MM.1S (cell line): ENCODE data around the gene ACBD6.

Experiments
- DNase-seq: peaks from one replicate; pipeline ENCODE4 v3.0.0-alpha.2; 2015
- H2AFZ ChIP-seq: fragments of 300-600 bp; sonication (generic); 2 replicates; pipeline ENCODE4 v1.6.0; 2016; ENCODE audit warnings: antibody characterized with exemption, low read length
- H3F3A ChIP-seq: fragments of 300-600 bp; sonication (generic); 2 replicates; pipeline ENCODE4 v1.6.1; 2016; ENCODE audit warnings: mild to moderate bottlenecking, antibody characterized with exemption, low read length, moderate library complexity, mixed read lengths; ENCODE audit not compliant: insufficient read depth
- H3K27ac ChIP-seq: fragments of 300-600 bp; sonication (generic); 2 replicates; pipeline ENCODE4 v1.5.1; 2016; ENCODE audit warnings: mild to moderate bottlenecking, low read length
- H3K27me3 ChIP-seq: fragments of 300-600 bp; sonication (generic); replicated peaks from 2 replicates; pipeline ENCODE4 v1.6.0; 2016; ENCODE audit warnings: low read length; ENCODE audit not compliant: insufficient read depth
- H3K36me3 ChIP-seq: fragments of 300-600 bp; sonication (generic); replicated peaks from 2 replicates; pipeline ENCODE4 v1.6.1; 2016; ENCODE audit warnings: mild to moderate bottlenecking, low read length, mixed read lengths; ENCODE audit not compliant: insufficient read depth
- H3K4me1 ChIP-seq: fragments of 300-600 bp; sonication (generic); 2 replicates; pipeline ENCODE4 v1.6.1; 2016; ENCODE audit warnings: low read length, mixed read lengths
- H3K4me2 ChIP-seq: fragments of 300-600 bp; sonication (generic); 2 replicates; pipeline ENCODE4 v1.6.0; 2016; ENCODE audit warnings: low read depth, low read length
- H3K4me3 ChIP-seq: fragments of 300-600 bp; sonication (generic); 2 replicates; pipeline ENCODE4 v1.5.1; 2016; ENCODE audit warnings: low read length, mixed read lengths
- H3K79me2 ChIP-seq: fragments of 300-600 bp; sonication (generic); 2 replicates; pipeline ENCODE4 v1.6.1; 2016; ENCODE audit warnings: mixed run types, low read length, mixed read lengths
- H3K9ac ChIP-seq: fragments of 300-600 bp; sonication (generic); 2 replicates; pipeline ENCODE4 v1.6.1; 2016; ENCODE audit warnings: low read length, mixed read lengths
- H3K9me2 ChIP-seq: fragments of 300-600 bp; sonication (generic); replicated peaks from 2 replicates; pipeline ENCODE4 v1.6.1; 2016; ENCODE audit warnings: mild to moderate bottlenecking, low read length, mixed read lengths; ENCODE audit not compliant: insufficient read depth
- H3K9me3 ChIP-seq: fragments of 300-600 bp; sonication (generic); replicated peaks from 2 replicates; pipeline ENCODE4 v1.6.1; 2016; ENCODE audit warnings: mild to moderate bottlenecking, low read length, mixed read lengths; ENCODE audit not compliant: insufficient read depth
- H4K20me1 ChIP-seq: fragments of 300-600 bp; sonication (generic); 2 replicates; pipeline ENCODE4 v1.6.1; 2016; ENCODE audit warnings: mild to moderate bottlenecking, low read length, moderate library complexity, mixed read lengths; ENCODE audit not compliant: insufficient read depth
- CTCF ChIP-seq: fragments of 300-600 bp; sonication (generic); IDR thresholded peaks from 2 replicates; pipeline ENCODE4 v1.5.1; 2016; ENCODE audit warnings: antibody characterized with exemption, low read length, mixed read lengths
- EZH2 ChIP-seq: fragments of 300-600 bp; sonication (generic); optimal IDR thresholded peaks from 2 replicates; pipeline ENCODE3; 2017; ENCODE audit warnings: low read depth, mild to moderate bottlenecking, antibody characterized with exemption, low read length, mixed read lengths
- EZH2phosphoT487 ChIP-seq: fragments of 300-600 bp; sonication (generic); IDR thresholded peaks from 2 replicates; pipeline ENCODE4 v1.6.1; 2018; ENCODE audit warnings: antibody characterized with exemption, low read length

Gene ACBD6

GRCh38 chr1:180542838-180543145 lies 40.4 kb upstream of the ACBD6 start:
- no peaks in the 10 kb centered on the region for H3K36me3 ChIP-seq
- H3K4me3 ChIP-seq = no peak overlapping the region
- no peaks in the 10 kb centered on the region for H3F3A ChIP-seq
- H3K9me2 ChIP-seq = no peaks in the 10 kb centered on the region
- no peak overlapping the region for H3K4me2 ChIP-seq
- no peak overlapping the region for H2AFZ ChIP-seq
- no peak overlapping the region for H3K9ac ChIP-seq
- no peaks in the 10 kb centered on the region for H3K4me1 ChIP-seq
- H3K27me3 ChIP-seq = no peaks in the 10 kb centered on the region
- H3K27ac ChIP-seq = no peak overlapping the region
- no peaks in the 10 kb centered on the region for H3K79me2 ChIP-seq
- DNase-seq = no peak
- no peaks in the 10 kb centered on the region for H4K20me1 ChIP-seq
- TF ChIP-seq EZH2phosphoT487 (no peak), CTCF (no peak), EZH2 (no peak)
- no peaks in the 10 kb centered on the region for H3K9me3 ChIP-seq

- DNase-seq = no peak
- H3K9me3 ChIP-seq = no peaks in the 10 kb centered on the region
- H2AFZ ChIP-seq = no peak overlapping the region
- H3K27me3 ChIP-seq = no peaks in the 10 kb centered on the region
- H4K20me1 ChIP-seq = no peaks in the 10 kb centered on the region
- H3K27ac ChIP-seq = no peak overlapping the region
- H3K9ac ChIP-seq = no peak overlapping the region
- H3K4me1 ChIP-seq = no peaks in the 10 kb centered on the region
- no peaks in the 10 kb centered on the region for H3K9me2 ChIP-seq
- no peak overlapping the region for H3K4me2 ChIP-seq
- no peak for TF ChIP-seq EZH2
- TF ChIP-seq CTCF = no peak
- no peak for TF ChIP-seq EZH2phosphoT487
- H3K36me3 ChIP-seq = no peaks in the 10 kb centered on the region
- H3K4me3 ChIP-seq = no peak overlapping the region
- no peaks in the 10 kb centered on the region for H3F3A ChIP-seq
- no peaks in the 10 kb centered on the region for H3K79me2 ChIP-seq
Observed at GRCh38 chr1:180542113-180542837, 39.9 kb upstream of the ACBD6 start.

GRCh38 chr1:180540697-180541594 lies 38.6 kb upstream of the ACBD6 start:
- no peaks in the 10 kb centered on the region for H3K36me3 ChIP-seq
- no peaks in the 10 kb centered on the region for H3F3A ChIP-seq
- H3K27me3 ChIP-seq = no peaks in the 10 kb centered on the region
- no peaks in the 10 kb centered on the region for H3K4me1 ChIP-seq
- no peak overlapping the region for H3K4me3 ChIP-seq
- no peaks in the 10 kb centered on the region for H3K9me3 ChIP-seq
- no peak for DNase-seq
- TF ChIP-seq EZH2 (no peak), EZH2phosphoT487 (no peak), CTCF (no peak)
- H2AFZ ChIP-seq = no peak overlapping the region
- H3K4me2 ChIP-seq = no peak overlapping the region
- H3K27ac ChIP-seq = no peak overlapping the region
- H4K20me1 ChIP-seq = no peaks in the 10 kb centered on the region
- no peaks in the 10 kb centered on the region for H3K9me2 ChIP-seq
- H3K79me2 ChIP-seq = no peaks in the 10 kb centered on the region
- H3K9ac ChIP-seq = no peak overlapping the region
